Measurements from ENCODE around the gene B3GNT2.

- TF ChIP-seq POLR2AphosphoS5 (IDR thresholded peaks at IDR 0.05) = no peak
- TF ChIP-seq CTCF (IDR thresholded peaks at IDR 0.05) = no peak
- no peak for TF ChIP-seq POLR2A (IDR thresholded peaks at IDR 0.05)
- no peak for TF ChIP-seq EP300 (IDR thresholded peaks at IDR 0.05)
Measured at GRCh38 chr2:62175728-62176127, 20.2 kb upstream of the B3GNT2 start.

All from suprapubic skin (tissue), 4 donors.